ENCODE results near the gene LUC7L2. TPM values are rescaled to one million over a fixed set of nuclear protein-coding genes. Genes with fewer than 3 reads are reported as not detected.

Gene LUC7L2
- total and polyA plus RNA-seq, 2 donors from 2014 or later = 33.0 to 97.9 TPM

- TF ChIP-seq CTCF (IDR thresholded peaks at IDR 0.05; ENCODE audit: borderline replicate concordance, extremely low read depth, insufficient read depth) = no peak
- FAIRE-seq (no peak), DNase-seq (peak in 4 of 5 donors; percentile 44 to 69 (median 64))
- peaks cover 0 to 2% (median 0%) of the 10 kb centered on the region in 3 donors for H3K36me3 ChIP-seq (ENCODE audit: control insufficient read depth in 2 of 3, insufficient read depth in 3 of 3, low read length in 3 of 3)
- H3K27me3 ChIP-seq (ENCODE audit: control insufficient read depth, insufficient read depth, low read length) = no peaks in the 10 kb centered on the region
- intact Hi-C loops (cut with DNase I) = no loop called here
- peak overlapping the region; percentile 83 to 97 (median 85) for H3K4me3 ChIP-seq (ENCODE audit: low read length in 3 of 3)
- H3K4me1 ChIP-seq (ENCODE audit: control insufficient read depth in 2 of 3, insufficient read depth in 2 of 3, low read depth in 1 of 3, low read length in 3 of 3) = peaks cover 2 to 15% (median 9%) of the 10 kb centered on the region in 3 donors
- no peaks in the 10 kb centered on the region for H3K9me3 ChIP-seq (ENCODE audit: control insufficient read depth in 2 of 3, insufficient read depth in 1 of 3, low read length in 3 of 3)
- peak overlapping the region; percentile 93 to 99 for H3K27ac ChIP-seq (ENCODE audit: low read depth in 2 of 2, low read length in 2 of 2)
- H3K9ac ChIP-seq (ENCODE audit: low read length in 3 of 3) = peak overlapping the region; percentile 92 to 99 (median 99)
Measured at GRCh38 chr7:139358541-139359365, 941 bp upstream of the LUC7L2 start.

- H3K27ac ChIP-seq (ENCODE audit: low read depth in 2 of 2, low read length in 2 of 2) = peak overlapping the region; percentile 99 to 100
- TF ChIP-seq CTCF (IDR thresholded peaks at IDR 0.05; ENCODE audit: borderline replicate concordance, extremely low read depth, insufficient read depth) = no peak
- no peaks in the 10 kb centered on the region for H3K27me3 ChIP-seq (ENCODE audit: control insufficient read depth, insufficient read depth, low read length)
- H3K9ac ChIP-seq (ENCODE audit: low read length in 3 of 3) = peak overlapping the region; percentile 96 to 99 (median 99)
- H3K4me1 ChIP-seq (ENCODE audit: control insufficient read depth in 2 of 3, insufficient read depth in 2 of 3, low read depth in 1 of 3, low read length in 3 of 3) = peaks cover 2 to 15% (median 11%) of the 10 kb centered on the region in 3 donors
- peaks cover 0 to 4% (median 0%) of the 10 kb centered on the region in 3 donors for H3K36me3 ChIP-seq (ENCODE audit: control insufficient read depth in 2 of 3, insufficient read depth in 3 of 3, low read length in 3 of 3)
- FAIRE-seq (no peak), DNase-seq (peak; percentile 98 to 99 (median 99))
- H3K4me3 ChIP-seq (ENCODE audit: low read length in 3 of 3) = peak overlapping the region; percentile 85 to 97 (median 94)
- no peaks in the 10 kb centered on the region for H3K9me3 ChIP-seq (ENCODE audit: control insufficient read depth in 2 of 3, insufficient read depth in 1 of 3, low read length in 3 of 3)
- intact Hi-C loops (cut with DNase I) = no loop called here
Measured at GRCh38 chr7:139360210-139360947, 685 bp downstream of the LUC7L2 start.

- DNase-seq = no peak
- Histone ChIP-seq H3K27ac (ENCODE audit: low read depth in 2 of 2, low read length in 2 of 2) (peak overlapping the region; percentile 99 to 100), H3K9ac (ENCODE audit: low read length in 3 of 3) (peak overlapping the region; percentile 45 to 94 (median 80)), H3K36me3 (ENCODE audit: control insufficient read depth in 2 of 3, insufficient read depth in 3 of 3, low read length in 3 of 3) (peaks cover 0 to 4% (median under 1%) of the 10 kb centered on the region in 3 donors), H3K4me1 (ENCODE audit: control insufficient read depth in 2 of 3, insufficient read depth in 2 of 3, low read depth in 1 of 3, low read length in 3 of 3) (peaks cover 2 to 15% (median 12%) of the 10 kb centered on the region in 3 donors), H3K4me3 (ENCODE audit: low read length in 3 of 3) (peak overlapping the region; percentile 85 to 94 (median 93)), H3K9me3 (ENCODE audit: control insufficient read depth in 2 of 3, insufficient read depth in 1 of 3, low read length in 3 of 3) (no peaks in the 10 kb centered on the region), H3K27me3 (ENCODE audit: control insufficient read depth, insufficient read depth, low read length) (no peaks in the 10 kb centered on the region)
- TF ChIP-seq CTCF (IDR thresholded peaks at IDR 0.05; ENCODE audit: borderline replicate concordance, extremely low read depth, insufficient read depth) = no peak
- intact Hi-C loops (cut with DNase I) = no loop called here
- no peak for FAIRE-seq
Measured at GRCh38 chr7:139360948-139361307, 1.2 kb downstream of the LUC7L2 start.

Measured in kidney (tissue), 14 donors.